GM19397 (cell line): Measurements from ENCODE around the gene HTR1B.

Experiments
- ATAC-seq: cut with Tn5 transposase; IDR thresholded peaks from one replicate; pipeline ENCODE4 v1.9.1; 2021; ENCODE audit warnings: mild to moderate bottlenecking, moderate library complexity; ENCODE audit not compliant: unreplicated experiment

Gene HTR1B, protein sequence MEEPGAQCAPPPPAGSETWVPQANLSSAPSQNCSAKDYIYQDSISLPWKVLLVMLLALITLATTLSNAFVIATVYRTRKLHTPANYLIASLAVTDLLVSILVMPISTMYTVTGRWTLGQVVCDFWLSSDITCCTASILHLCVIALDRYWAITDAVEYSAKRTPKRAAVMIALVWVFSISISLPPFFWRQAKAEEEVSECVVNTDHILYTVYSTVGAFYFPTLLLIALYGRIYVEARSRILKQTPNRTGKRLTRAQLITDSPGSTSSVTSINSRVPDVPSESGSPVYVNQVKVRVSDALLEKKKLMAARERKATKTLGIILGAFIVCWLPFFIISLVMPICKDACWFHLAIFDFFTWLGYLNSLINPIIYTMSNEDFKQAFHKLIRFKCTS

DNA sequence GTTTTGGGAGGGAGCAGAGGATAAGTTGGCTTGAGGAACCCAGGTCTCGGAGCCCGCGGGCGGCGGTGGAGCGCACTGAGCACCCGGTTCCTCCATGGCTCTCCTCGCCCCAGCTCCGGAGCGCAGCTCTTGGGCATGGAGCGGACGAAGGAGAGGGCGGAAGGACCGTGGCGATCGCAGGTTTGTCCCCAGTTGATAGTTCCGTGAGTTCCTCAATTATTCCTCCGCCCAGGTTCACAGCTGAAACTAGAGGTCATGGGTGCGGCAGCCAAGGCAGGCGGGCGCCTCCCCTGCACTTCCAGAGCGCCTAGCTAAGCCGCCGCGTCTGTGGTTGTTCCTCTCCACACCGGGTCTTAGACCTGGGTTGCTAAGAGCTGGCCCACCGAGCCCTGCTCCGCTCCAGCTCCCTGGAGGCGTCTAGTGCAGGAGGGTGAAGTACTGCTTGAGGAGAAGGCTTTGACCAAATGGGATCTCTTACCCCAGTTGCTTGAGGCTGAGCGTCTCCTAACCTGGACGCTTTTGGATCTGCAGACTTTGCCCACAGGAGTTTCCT is at the start of gene HTR1B:
TSS of gene HTR1B (minus strand) at position 184 of the 553 bp plus-strand sequence. CDS start at position 96, 88 bp downstream.
- no peak for ATAC-seq

DNA sequence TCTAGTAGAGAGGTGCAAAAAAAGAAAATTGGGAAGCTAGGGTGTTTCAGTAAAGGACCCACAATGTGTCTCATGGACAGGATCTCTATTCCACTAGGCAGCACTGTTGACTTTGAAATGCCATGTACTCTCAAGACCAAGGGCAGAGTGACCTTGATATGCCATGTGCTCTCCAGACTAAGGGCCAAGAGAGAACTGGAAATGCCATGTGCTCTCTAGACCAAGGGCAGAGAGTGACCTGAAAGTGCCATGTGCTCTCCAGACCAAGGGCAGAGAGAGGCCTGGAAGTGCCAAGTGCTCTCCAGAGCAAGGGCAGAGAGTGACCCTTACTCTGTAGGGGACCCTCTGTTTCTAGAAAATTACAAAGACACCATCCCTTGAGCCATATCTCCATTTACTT is 49.3 kb upstream of the HTR1B start:
- ATAC-seq: no peak

DNA sequence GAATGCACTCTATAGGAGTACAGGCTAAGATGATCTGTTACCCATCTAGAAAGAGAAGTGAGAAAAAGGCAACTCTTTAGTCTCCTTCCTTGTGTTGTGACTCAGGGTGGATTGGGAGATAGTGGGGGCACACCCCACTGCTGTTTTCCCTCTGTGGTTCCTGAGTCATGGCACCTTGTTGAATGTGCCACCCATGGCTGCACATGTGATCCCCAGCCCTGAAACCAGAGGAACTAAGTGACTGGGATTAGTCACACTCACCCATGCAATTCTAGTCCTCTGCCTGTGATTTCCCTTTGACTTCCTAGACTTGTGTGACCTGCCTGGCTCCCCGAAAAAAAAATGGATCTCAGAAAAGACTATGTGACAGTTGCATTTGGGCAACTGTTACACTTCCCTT is 48.6 kb upstream of the HTR1B start:
- ATAC-seq: no peak

GRCh38 chr6:77502981-77503380 is 39.7 kb upstream of the HTR1B start:
- no peak for ATAC-seq

DNA sequence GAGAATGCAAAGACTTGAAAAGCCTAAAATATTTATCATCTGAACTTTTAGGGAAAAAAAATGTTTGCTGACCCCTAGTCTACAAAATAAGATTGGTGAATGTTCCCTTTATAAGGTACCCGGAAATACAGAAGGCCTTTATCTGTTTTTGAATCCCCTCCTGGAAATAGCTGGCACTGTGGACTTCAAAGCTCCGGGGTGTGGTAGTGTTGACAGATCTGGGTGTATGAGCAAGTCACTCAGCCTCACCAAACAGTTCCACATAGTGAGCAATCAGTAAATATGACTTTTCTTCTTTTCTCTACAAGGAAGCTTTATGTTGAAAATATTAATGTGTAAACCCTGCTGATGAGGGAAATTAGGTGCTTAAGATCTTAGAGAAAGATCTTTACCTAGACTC is 29.2 kb upstream of the HTR1B start:
- ATAC-seq: no peak

GRCh38 chr6:77487808-77488425 is 24.6 kb upstream of the HTR1B start:
- no peak for ATAC-seq

DNA sequence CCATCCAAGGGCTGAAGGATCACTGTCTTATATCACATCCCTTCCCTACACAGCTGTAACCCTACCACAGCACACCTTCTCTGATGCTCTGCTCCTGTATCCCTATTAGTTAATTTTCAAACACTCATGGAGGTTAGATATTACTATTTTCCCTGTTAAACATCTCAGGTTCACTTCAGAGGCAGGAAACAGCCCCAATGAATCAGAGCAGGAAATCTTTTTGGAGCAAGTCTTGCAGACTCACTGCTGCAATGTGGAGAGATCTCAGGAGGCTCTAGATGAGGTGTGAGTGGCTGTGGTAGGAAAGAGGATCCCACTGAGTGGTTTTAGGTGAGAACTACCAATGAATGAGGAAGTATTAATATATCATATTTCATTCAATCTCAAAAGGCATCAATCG is 19.7 kb upstream of the HTR1B start:
- ATAC-seq: no peak

GRCh38 chr6:77474973-77475372 is 11.7 kb upstream of the HTR1B start:
- no peak for ATAC-seq

DNA sequence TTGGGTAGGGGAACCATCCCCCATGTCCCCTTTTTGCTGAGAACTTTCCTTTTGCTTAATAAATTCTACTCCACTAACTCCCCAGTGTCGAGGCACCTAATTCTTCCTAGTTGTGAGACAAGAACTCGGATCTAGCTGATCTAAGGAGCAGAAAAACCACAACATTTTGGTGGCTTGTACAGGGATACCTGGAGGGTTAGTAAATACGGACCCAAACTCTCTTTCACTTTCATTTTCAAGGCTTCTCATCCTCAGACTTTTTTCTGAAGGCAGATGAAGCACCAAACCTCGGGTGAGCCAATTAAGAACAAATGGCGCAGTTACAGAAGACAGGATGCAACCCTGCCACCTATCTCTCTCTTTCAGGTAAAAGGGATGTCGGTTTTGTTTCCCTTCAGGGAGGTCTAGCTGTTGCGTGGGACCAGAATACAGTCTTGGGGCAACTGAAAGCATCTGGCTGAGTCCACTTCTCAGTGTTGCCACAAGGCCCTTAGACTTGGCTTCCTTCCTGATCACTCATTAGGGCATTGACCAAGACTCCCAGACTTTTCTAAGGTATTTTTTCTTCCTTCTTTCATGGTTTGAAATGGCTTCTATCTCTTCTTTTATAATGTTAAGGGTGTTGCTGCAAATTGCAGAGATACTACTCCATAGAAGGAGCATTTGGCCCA is 11.1 kb upstream of the HTR1B start:
- ATAC-seq: no peak

DNA sequence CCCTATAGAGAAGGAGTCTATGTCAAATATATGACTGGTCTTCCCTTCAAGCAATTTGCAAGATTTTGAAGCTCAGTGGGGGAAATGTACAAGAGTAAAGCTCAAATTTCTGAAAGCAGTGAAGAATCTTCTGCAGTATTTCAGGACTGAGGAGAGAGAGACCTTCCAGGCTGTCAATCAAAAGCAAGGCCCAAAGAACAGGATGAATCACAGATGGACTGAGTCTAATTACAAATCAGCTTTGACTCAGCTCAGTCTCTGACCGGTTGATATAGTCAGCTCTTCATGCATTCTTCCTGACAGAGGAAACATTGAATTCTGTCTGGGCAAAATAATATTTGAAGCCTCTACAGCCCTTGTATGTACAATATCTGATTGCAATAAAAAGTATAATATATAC is 7.7 kb upstream of the HTR1B start:
- ATAC-seq: no peak

GRCh38 chr6:77468939-77469338 is 5.6 kb upstream of the HTR1B start:
- ATAC-seq: no peak

- ATAC-seq: peak; percentile 70
These were observed 3.5 kb upstream of the HTR1B start for GRCh38 chr6:77466451-77467437.

DNA sequence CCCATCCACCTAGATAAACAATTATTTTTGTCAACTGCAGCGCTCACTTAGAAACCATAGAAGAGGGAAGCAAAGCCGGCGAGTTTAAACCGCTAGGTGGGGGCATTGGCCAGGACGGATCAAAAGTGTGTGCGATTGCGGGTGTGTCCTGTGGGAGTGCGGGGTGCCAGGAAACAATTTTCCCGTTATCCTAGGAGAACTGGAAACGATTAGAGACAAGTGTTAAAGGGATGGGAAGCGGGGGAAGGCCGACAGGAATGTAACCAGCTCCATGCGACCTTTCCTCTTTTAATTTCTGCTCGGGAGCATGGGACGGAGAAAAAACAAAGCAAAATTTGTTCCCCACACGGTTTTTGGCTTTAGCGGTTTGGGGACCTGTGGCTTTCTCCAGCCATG is 2.8 kb upstream of the HTR1B start:
- ATAC-seq: peak; percentile 82

- no peak for ATAC-seq
These were observed 1.2 kb upstream of the HTR1B start for GRCh38 chr6:77464495-77464867.

DNA sequence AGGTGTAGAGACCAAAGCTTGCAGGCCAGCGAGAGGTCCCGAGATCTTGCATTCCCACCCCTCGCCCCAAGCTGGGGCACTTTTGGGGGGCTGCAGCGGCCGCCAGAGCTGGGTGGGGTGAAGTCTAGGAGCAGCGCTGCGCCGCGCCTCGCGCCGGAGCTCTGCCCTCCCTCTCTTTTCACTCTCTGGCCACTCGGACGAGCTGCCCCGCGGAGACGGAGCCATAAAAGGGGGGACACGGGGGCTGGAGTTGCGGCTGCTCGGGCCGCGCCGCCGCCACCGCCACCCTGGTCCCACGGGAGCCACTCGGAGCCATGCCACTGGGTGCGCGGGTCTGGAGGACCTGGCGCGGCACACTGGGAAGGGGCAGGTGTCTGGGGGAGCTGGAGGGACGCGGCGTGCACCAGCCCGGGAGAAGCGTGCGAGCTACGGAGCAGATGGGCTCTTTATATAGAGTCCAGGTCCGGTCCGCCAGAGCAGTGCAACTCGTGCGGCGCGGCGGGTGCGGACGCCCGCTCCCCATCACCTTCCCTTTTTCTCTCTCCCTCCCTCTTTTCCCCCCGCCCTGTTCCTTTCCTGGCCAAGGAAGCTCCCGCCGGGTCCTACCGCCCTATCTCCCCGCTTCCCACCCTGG is 687 bp upstream of the HTR1B start:
- ATAC-seq: no peak

GRCh38 chr6:77462359-77463307 is 658 bp downstream of the HTR1B start:
- ATAC-seq: no peak

GRCh38 chr6:77461796-77462195 is 1.5 kb downstream of the HTR1B start:
- no peak for ATAC-seq

DNA sequence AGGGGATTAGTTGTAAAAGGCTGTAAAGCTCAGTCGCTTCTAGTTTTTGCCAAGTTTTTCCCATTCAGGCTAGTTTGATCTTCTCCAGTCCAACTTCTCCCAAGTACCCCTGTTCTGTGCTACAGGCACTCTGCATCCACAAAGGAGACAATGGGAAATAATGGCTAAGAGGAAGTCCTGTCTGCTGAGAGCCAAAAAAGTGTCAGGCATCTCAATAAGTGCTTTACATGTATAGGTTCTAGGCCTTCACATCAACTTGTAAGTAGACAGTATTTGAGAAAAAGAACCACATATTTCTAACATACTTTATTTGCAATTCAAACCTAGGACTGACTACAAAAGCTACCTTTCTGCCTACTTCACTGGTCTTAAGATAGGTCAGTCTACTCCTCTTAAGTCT is 4.9 kb downstream of the HTR1B start:
- no peak for ATAC-seq
